ENCODE measurements around the gene RUNX2.
A peak's percentile ranks its signal among the peaks of the same experiment; 100 is the strongest.

- TF ChIP-seq, protein P1, sequence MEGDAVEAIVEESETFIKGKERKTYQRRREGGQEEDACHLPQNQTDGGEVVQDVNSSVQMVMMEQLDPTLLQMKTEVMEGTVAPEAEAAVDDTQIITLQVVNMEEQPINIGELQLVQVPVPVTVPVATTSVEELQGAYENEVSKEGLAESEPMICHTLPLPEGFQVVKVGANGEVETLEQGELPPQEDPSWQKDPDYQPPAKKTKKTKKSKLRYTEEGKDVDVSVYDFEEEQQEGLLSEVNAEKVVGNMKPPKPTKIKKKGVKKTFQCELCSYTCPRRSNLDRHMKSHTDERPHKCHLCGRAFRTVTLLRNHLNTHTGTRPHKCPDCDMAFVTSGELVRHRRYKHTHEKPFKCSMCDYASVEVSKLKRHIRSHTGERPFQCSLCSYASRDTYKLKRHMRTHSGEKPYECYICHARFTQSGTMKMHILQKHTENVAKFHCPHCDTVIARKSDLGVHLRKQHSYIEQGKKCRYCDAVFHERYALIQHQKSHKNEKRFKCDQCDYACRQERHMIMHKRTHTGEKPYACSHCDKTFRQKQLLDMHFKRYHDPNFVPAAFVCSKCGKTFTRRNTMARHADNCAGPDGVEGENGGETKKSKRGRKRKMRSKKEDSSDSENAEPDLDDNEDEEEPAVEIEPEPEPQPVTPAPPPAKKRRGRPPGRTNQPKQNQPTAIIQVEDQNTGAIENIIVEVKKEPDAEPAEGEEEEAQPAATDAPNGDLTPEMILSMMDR (IDR thresholded peaks at IDR 0.05) = no peak
- TF ChIP-seq POLR2A (IDR thresholded peaks at IDR 0.05) = peak in 1 of 4 donors; percentile 10
These were observed 49.0 kb downstream of the RUNX2 start for GRCh38 chr6:45377043-45377553.

All from stomach (tissue), 4 donors.